Measurements from ENCODE around the gene RAB18. TPM values are rescaled to one million over a fixed set of nuclear protein-coding genes. Genes with fewer than 3 reads are reported as not detected.
"Not testable (repeated sequence)": the region's sequence is repeated elsewhere in the genome, so short reads cannot be mapped to it uniquely, and the experiment has no call there.

Gene RAB18
- total and polyA plus RNA-seq, 8 donors, result 7.5 to 57.7 (median 42.1) TPM

GRCh38 chr10:27564880-27565279 is 60.8 kb downstream of the RAB18 start:
- Histone ChIP-seq H3K27ac (no peak overlapping the region), H3K4me3 (no peak overlapping the region), H3K4me1 (no peaks in the 10 kb centered on the region), H3K27me3 (no peaks in the 10 kb centered on the region), H3K9me3 (no peaks in the 10 kb centered on the region), H3K36me3 (no peaks in the 10 kb centered on the region)
- TF ChIP-seq CTCF (IDR thresholded peaks at IDR 0.05), result no peak
- intact Hi-C loops (cut with DNase I), result loop anchor here in 1 of 3 donors (10.0 kb wide), 1 partner anchor 90 kb away; no protein-coding TSS in a partner anchor
- WGBS, 2 donors, result 79 to 91% methylated on average over 3 of the region's 3 CpGs
- FAIRE-seq (no peak), ATAC-seq (no peak), DNase-seq (no peak)

GRCh38 chr10:27568196-27569175 is 64.4 kb downstream of the RAB18 start:
- FAIRE-seq (no peak), DNase-seq (no peak), ATAC-seq (no peak)
- Histone ChIP-seq H3K4me3 (no peak overlapping the region), H3K36me3 (no peaks in the 10 kb centered on the region), H3K27ac (no peak overlapping the region), H3K9me3 (no peaks in the 10 kb centered on the region), H3K27me3 (no peaks in the 10 kb centered on the region), H3K4me1 (no peaks in the 10 kb centered on the region)
- 73 to 82% methylated on average over 7 of the region's 7 CpGs for WGBS, 2 donors
- intact Hi-C loops (cut with DNase I), result loop anchor here in 1 of 3 donors (10.0 kb wide), 1 partner anchor 86 kb away; no protein-coding TSS in a partner anchor
- no peak for TF ChIP-seq CTCF (IDR thresholded peaks at IDR 0.05)

GRCh38 chr10:27569946-27570345 is 65.8 kb downstream of the RAB18 start:
- no peaks in the 10 kb centered on the region for H3K4me1 ChIP-seq
- H3K4me3 ChIP-seq, result no peak overlapping the region
- FAIRE-seq, result no peak
- DNase-seq, result no peak
- H3K27me3 ChIP-seq, result no peaks in the 10 kb centered on the region
- ATAC-seq, result no peak
- no peaks in the 10 kb centered on the region for H3K36me3 ChIP-seq
- 79 to 89% methylated on average over 4 of the region's 4 CpGs for WGBS, 2 donors
- H3K9me3 ChIP-seq, result no peaks in the 10 kb centered on the region
- TF ChIP-seq CTCF (IDR thresholded peaks at IDR 0.05), result no peak
- intact Hi-C loops (cut with DNase I), result loop anchor here in 1 of 3 donors (10.0 kb wide), 1 partner anchor 85 kb away; no protein-coding TSS in a partner anchor
- H3K27ac ChIP-seq, result no peak overlapping the region

GRCh38 chr10:27577038-27577437 is 72.9 kb downstream of the RAB18 start:
- DNase-seq; H3K4me3 ChIP-seq; intact Hi-C loops (cut with DNase I); H3K4me1 ChIP-seq; ATAC-seq; H3K27me3 ChIP-seq; H3K27ac ChIP-seq; H3K9me3 ChIP-seq; FAIRE-seq; H3K36me3 ChIP-seq: not testable (repeated sequence)
- 83 to 92% methylated on average over 5 of the region's 5 CpGs for WGBS, 2 donors

- H3K4me3 ChIP-seq, result no peak overlapping the region
- H3K27me3 ChIP-seq, result peaks cover 0 to 3% (median 0%) of the 10 kb centered on the region in 4 donors
- 53 to 73% methylated on average over 4 of the region's 4 CpGs for WGBS, 2 donors
- FAIRE-seq, result no peak
- no peaks in the 10 kb centered on the region for H3K36me3 ChIP-seq
- intact Hi-C loops (cut with DNase I), result no loop called here
- ATAC-seq, result no peak
- H3K27ac ChIP-seq, result no peak overlapping the region
- H3K9me3 ChIP-seq, result no peaks in the 10 kb centered on the region
- H3K4me1 ChIP-seq, result no peaks in the 10 kb centered on the region
- TF ChIP-seq CTCF (IDR thresholded peaks at IDR 0.05), result no peak
- no peak for DNase-seq
Observed at GRCh38 chr10:27578316-27578715, 74.2 kb downstream of the RAB18 start.
